WTC11 (cell line): ENCODE measurements around the gene CLMP. TPM values are rescaled to one million over a fixed set of nuclear protein-coding genes. Genes with fewer than 3 reads are reported as not detected.

Experiments used
- ATAC-seq: fragments of 200-7000 bp; cut with Tn5 transposase; 2 replicates; pipeline ENCODE4 v1.10.0; 2021; ENCODE audit warnings: mild to moderate bottlenecking, moderate library complexity
- CTCF ChIA-PET: fragments of 300-600 bp; sonication (Branson Sonifier 250); formaldehyde crosslinking; loops from one replicate; lab custom pipeline; 2021; ENCODE audit warnings: antibody characterized with exemption; lab: Charles Lee
- POLR2A ChIA-PET: fragments of 350-600 bp; sonication (Branson Sonifier 250); formaldehyde crosslinking; loops from one replicate; lab custom pipeline; 2021; ENCODE audit warnings: antibody characterized with exemption; lab: Charles Lee
- DNase-seq: peaks from one replicate; pipeline ENCODE4 v3.0.0; 2021; ENCODE audit warnings: low spot score
- H3K27ac Mint-ChIP-seq: 2 replicates; pipeline ENCODE4 v1.8.0; 2021; ENCODE audit warnings: mixed read lengths
- H3K27me3 Mint-ChIP-seq: 2 replicates; pipeline ENCODE4 v1.8.0; 2021; ENCODE audit warnings: low read depth, mild to moderate bottlenecking, moderate library complexity, mixed read lengths
- H3K36me3 Mint-ChIP-seq: 2 replicates; pipeline ENCODE4 v1.8.0; 2021; ENCODE audit warnings: mixed read lengths
- H3K4me1 Mint-ChIP-seq: 2 replicates; pipeline ENCODE4 v1.8.0; 2022; ENCODE audit warnings: mixed read lengths
- H3K4me3 Mint-ChIP-seq: 2 replicates; pipeline ENCODE4 v1.8.0; 2021; ENCODE audit warnings: mild to moderate bottlenecking, moderate library complexity, mixed read lengths
- H3K9me3 Mint-ChIP-seq: 2 replicates; pipeline ENCODE4 v1.8.0; 2021; ENCODE audit warnings: mixed read lengths
- CDX4 ChIP-seq: fragments of 250-450 bp; sonication (Bioruptor Pico); IDR thresholded peaks from 2 replicates; pipeline ENCODE4 v1.9.0; 2021; ENCODE audit warnings: moderate library complexity, mild to moderate bottlenecking, inconsistent platforms, borderline replicate concordance
- CREB1 ChIP-seq: sonication (generic); formaldehyde crosslinking; IDR thresholded peaks from 2 replicates; pipeline ENCODE4 v1.8.0; 2023; ENCODE audit warnings: mild to moderate bottlenecking, missing genetic modification reagents
- E2F4 ChIP-seq: sonication (generic); formaldehyde crosslinking; IDR thresholded peaks from 2 replicates; pipeline ENCODE4 v1.8.1; 2022; ENCODE audit warnings: low read depth, mild to moderate bottlenecking, moderate library complexity, missing genetic modification reagents, borderline replicate concordance
- E2F5 ChIP-seq: sonication (generic); formaldehyde crosslinking; IDR thresholded peaks from 2 replicates; pipeline ENCODE4 v1.8.1; 2022; ENCODE audit warnings: mild to moderate bottlenecking, moderate library complexity, missing genetic modification reagents
- ESRRA ChIP-seq: sonication (generic); formaldehyde crosslinking; IDR thresholded peaks from 2 replicates; pipeline ENCODE4 v1.8.1; 2022; ENCODE audit warnings: mild to moderate bottlenecking, missing genetic modification reagents, borderline replicate concordance
- ETV6 ChIP-seq: sonication (generic); formaldehyde crosslinking; IDR thresholded peaks from 2 replicates; pipeline ENCODE4 v1.8.1; 2022; ENCODE audit warnings: mild to moderate bottlenecking, missing genetic modification reagents
- FOXJ3 ChIP-seq: sonication (generic); formaldehyde crosslinking; IDR thresholded peaks from 2 replicates; pipeline ENCODE4 v1.9.0; 2021; ENCODE audit warnings: missing genetic modification reagents, mild to moderate bottlenecking, borderline replicate concordance
- FOXK1 ChIP-seq: sonication (generic); formaldehyde crosslinking; IDR thresholded peaks from 2 replicates; pipeline ENCODE4 v1.8.0; 2022; ENCODE audit warnings: mild to moderate bottlenecking, moderate library complexity, missing genetic modification reagents
- IRF2 ChIP-seq: sonication (generic); formaldehyde crosslinking; IDR thresholded peaks from 2 replicates; pipeline ENCODE4 v1.8.0; 2022; ENCODE audit warnings: low read depth, missing genetic modification reagents, borderline replicate concordance
- JAZF1 ChIP-seq: fragments of 250-450 bp; sonication (Bioruptor Pico); IDR thresholded peaks from 2 replicates; pipeline ENCODE4 v1.9.0; 2021; ENCODE audit warnings: moderate library complexity, mild to moderate bottlenecking, inconsistent platforms
- JUN ChIP-seq: sonication (generic); formaldehyde crosslinking; IDR thresholded peaks from 2 replicates; pipeline ENCODE4 v1.8.0; 2023; ENCODE audit warnings: mild to moderate bottlenecking, missing genetic modification reagents
- MLX ChIP-seq: sonication (generic); formaldehyde crosslinking; IDR thresholded peaks from 2 replicates; pipeline ENCODE4 v1.8.1; 2023; ENCODE audit warnings: mild to moderate bottlenecking, missing genetic modification reagents, moderate library complexity
- MXD4 ChIP-seq: fragments of 250-450 bp; sonication (Bioruptor Pico); IDR thresholded peaks from 2 replicates; pipeline ENCODE4 v1.8.0; 2021; ENCODE audit warnings: mild to moderate bottlenecking, moderate library complexity, borderline replicate concordance
- MYBL2 ChIP-seq: sonication (generic); formaldehyde crosslinking; IDR thresholded peaks from 2 replicates; pipeline ENCODE4 v1.8.1; 2023; ENCODE audit warnings: mild to moderate bottlenecking, moderate library complexity, missing genetic modification reagents
- NFATC4 ChIP-seq: fragments of 250-450 bp; sonication (Bioruptor Pico); IDR thresholded peaks from 2 replicates; pipeline ENCODE4 v1.9.0; 2021; ENCODE audit warnings: mild to moderate bottlenecking
- NFE2L1 ChIP-seq: sonication (generic); formaldehyde crosslinking; IDR thresholded peaks from 2 replicates; pipeline ENCODE4 v1.8.1; 2023; ENCODE audit warnings: missing genetic modification reagents
- NFYB ChIP-seq: sonication (generic); formaldehyde crosslinking; conservative IDR thresholded peaks from 2 replicates; pipeline ENCODE4 v1.8.0; 2022; ENCODE audit warnings: low read depth, missing genetic modification reagents
- NR3C1 ChIP-seq: sonication (generic); formaldehyde crosslinking; conservative IDR thresholded peaks from 2 replicates; pipeline ENCODE4 v1.8.1; 2023; ENCODE audit warnings: low read depth, mild to moderate bottlenecking, missing genetic modification reagents
- OVOL2 ChIP-seq: fragments of 250-450 bp; sonication (Bioruptor Pico); IDR thresholded peaks from 2 replicates; pipeline ENCODE4 v1.9.0; 2021; ENCODE audit warnings: mild to moderate bottlenecking, borderline replicate concordance
- PRRX2 ChIP-seq: fragments of 250-450 bp; sonication (Bioruptor Pico); IDR thresholded peaks from 2 replicates; pipeline ENCODE4 v1.8.0; 2021; ENCODE audit warnings: mild to moderate bottlenecking
- RORB ChIP-seq: fragments of 250-450 bp; sonication (Bioruptor Pico); IDR thresholded peaks from 2 replicates; pipeline ENCODE4 v1.9.0; 2021; ENCODE audit warnings: mild to moderate bottlenecking
- STAT6 ChIP-seq: sonication (generic); formaldehyde crosslinking; conservative IDR thresholded peaks from 2 replicates; pipeline ENCODE4 v1.8.1; 2023; ENCODE audit warnings: mild to moderate bottlenecking, low read depth, missing genetic modification reagents, moderate library complexity
- ZBTB21 ChIP-seq: sonication (generic); formaldehyde crosslinking; IDR thresholded peaks from 2 replicates; pipeline ENCODE4 v1.8.1; 2023; ENCODE audit warnings: mild to moderate bottlenecking, missing genetic modification reagents, borderline replicate concordance
- ZNF121 ChIP-seq: sonication (generic); formaldehyde crosslinking; IDR thresholded peaks from 2 replicates; pipeline ENCODE4 v1.8.0; 2023; ENCODE audit warnings: missing genetic modification reagents
- ZNF138 ChIP-seq: sonication (generic); formaldehyde crosslinking; conservative IDR thresholded peaks from 2 replicates; pipeline ENCODE4 v1.8.1; 2022; ENCODE audit warnings: mild to moderate bottlenecking, moderate library complexity, missing genetic modification reagents
- ZNF219 ChIP-seq: sonication (generic); formaldehyde crosslinking; IDR thresholded peaks from 2 replicates; pipeline ENCODE4 v1.8.0; 2023; ENCODE audit warnings: missing genetic modification reagents, mild to moderate bottlenecking, borderline replicate concordance
- ZNF281 ChIP-seq: sonication (generic); formaldehyde crosslinking; IDR thresholded peaks from 2 replicates; pipeline ENCODE4 v1.8.0; 2023; ENCODE audit warnings: mild to moderate bottlenecking, missing genetic modification reagents
- ZNF317 ChIP-seq: sonication (generic); formaldehyde crosslinking; IDR thresholded peaks from 2 replicates; pipeline ENCODE4 v1.8.1; 2023; ENCODE audit warnings: low read depth, mild to moderate bottlenecking, moderate library complexity, missing genetic modification reagents, borderline replicate concordance
- ZNF396 ChIP-seq: fragments of 250-450 bp; sonication (Bioruptor Pico); IDR thresholded peaks from 2 replicates; pipeline ENCODE4 v1.8.0; 2021; ENCODE audit warnings: mild to moderate bottlenecking, moderate library complexity, borderline replicate concordance
- total RNA-seq: library from RNA; stranded (reverse); gene quantifications from 3 replicates; pipeline ENCODE4 v1.2.3, GENCODE V29; 2021

Gene CLMP
- total RNA-seq, 1 experiment from 2014 or later = 20.0 TPM

GRCh38 chr11:123241874-123242543 lies 47.0 kb upstream of the CLMP start:
- H3K36me3 Mint-ChIP-seq = no peaks in the 10 kb centered on the region
- TF ChIP-seq ZNF281 (CRISPR knock-in tag) (no peak), ETV6 (CRISPR knock-in tag) (no peak), FOXK1 (CRISPR knock-in tag) (no peak), ESRRA (CRISPR knock-in tag) (no peak), RORB (no peak), NFE2L1 (no peak), NFYB (CRISPR knock-in tag) (no peak), CDX4 (CRISPR knock-in tag) (no peak), MYBL2 (CRISPR knock-in tag) (no peak), ZNF121 (CRISPR knock-in tag) (no peak), NFATC4 (no peak), JUN (CRISPR knock-in tag) (no peak), OVOL2 (CRISPR knock-in tag) (no peak), CREB1 (no peak), ZNF317 (CRISPR knock-in tag) (no peak), MXD4 (CRISPR knock-in tag) (no peak), ZNF219 (CRISPR knock-in tag) (no peak)
- peaks cover 20% of the 10 kb centered on the region for H3K4me1 Mint-ChIP-seq
- POLR2A ChIA-PET = interaction anchor here (0.6 kb wide), 1 partner anchor 193 kb away, joined by 5 read pairs; no protein-coding TSS in a partner anchor
- DNase-seq (no peak), ATAC-seq (no peak)
- H3K27ac Mint-ChIP-seq = no peak overlapping the region
- H3K4me3 Mint-ChIP-seq = no peak overlapping the region
- no peaks in the 10 kb centered on the region for H3K9me3 Mint-ChIP-seq
- H3K27me3 Mint-ChIP-seq = no peaks in the 10 kb centered on the region
- CTCF ChIA-PET = interaction anchor here (1.3 to 1.6 kb wide), 2 partner anchors 19 to 237 kb away, joined by 4 read pairs; no protein-coding TSS in a partner anchor

- Mint-ChIP-seq H3K9me3 (no peaks in the 10 kb centered on the region), H3K36me3 (no peaks in the 10 kb centered on the region), H3K27me3 (no peaks in the 10 kb centered on the region), H3K27ac (no peak overlapping the region), H3K4me1 (peaks cover 19% of the 10 kb centered on the region), H3K4me3 (no peak overlapping the region)
- ATAC-seq = no peak
- CTCF ChIA-PET = interaction anchor here (1.3 to 1.6 kb wide), 2 partner anchors 20 to 237 kb away, joined by 4 read pairs; no protein-coding TSS in a partner anchor
- POLR2A ChIA-PET = no interaction called here
- no peak for DNase-seq
- TF ChIP-seq PRRX2 (CRISPR knock-in tag) (no peak), ZNF138 (no peak), ZNF396 (no peak), NR3C1 (CRISPR knock-in tag) (no peak), E2F4 (CRISPR knock-in tag) (no peak), ESRRA (CRISPR knock-in tag) (no peak), E2F5 (CRISPR knock-in tag) (no peak), FOXJ3 (CRISPR knock-in tag) (no peak), MLX (no peak), IRF2 (no peak), ZBTB21 (CRISPR knock-in tag) (no peak), STAT6 (CRISPR knock-in tag) (no peak), JAZF1 (CRISPR knock-in tag) (no peak)
These were observed 46.2 kb upstream of the CLMP start for GRCh38 chr11:123241294-123241693.
